Transverse colon (tissue), 4 donors: ENCODE results near the gene PRKCB.

Experiments used
- EP300 ChIP-seq: sonication (generic); formaldehyde crosslinking; IDR thresholded peaks from one replicate; pipeline ENCODE4 v1.6.1; 2017; ENCODE audit warnings: antibody characterized with exemption, low read depth
- POLR2A ChIP-seq: fragments of 450-650 bp; IDR thresholded peaks from one replicate; pipeline ENCODE4 v1.6.1; 2016; ENCODE audit warnings: antibody characterized with exemption, mild to moderate bottlenecking, moderate library complexity
- POLR2AphosphoS5 ChIP-seq, 3 donors: sonication (generic); formaldehyde crosslinking; IDR thresholded peaks; one replicate each; pipeline ENCODE4 v1.6.1; 2016; ENCODE audit warnings: antibody characterized with exemption in 3 of 3
- TF ChIP-seq, protein P1 (sequence below), 5 experiments: fragments of 200-600 bp in 3 of 5; fragments of 450-650 bp in 2 of 5; sonication (generic) in 3 of 5; IDR thresholded peaks; 1 replicate in 2 of 5; 2 replicates in 3 of 5; pipeline ENCODE4 v1.5.1; 2016 to 2017; ENCODE audit warnings: antibody characterized with exemption in 5 of 5, inconsistent platforms in 3 of 5, mild to moderate bottlenecking in 2 of 5, moderate library complexity in 1 of 5

DNA sequence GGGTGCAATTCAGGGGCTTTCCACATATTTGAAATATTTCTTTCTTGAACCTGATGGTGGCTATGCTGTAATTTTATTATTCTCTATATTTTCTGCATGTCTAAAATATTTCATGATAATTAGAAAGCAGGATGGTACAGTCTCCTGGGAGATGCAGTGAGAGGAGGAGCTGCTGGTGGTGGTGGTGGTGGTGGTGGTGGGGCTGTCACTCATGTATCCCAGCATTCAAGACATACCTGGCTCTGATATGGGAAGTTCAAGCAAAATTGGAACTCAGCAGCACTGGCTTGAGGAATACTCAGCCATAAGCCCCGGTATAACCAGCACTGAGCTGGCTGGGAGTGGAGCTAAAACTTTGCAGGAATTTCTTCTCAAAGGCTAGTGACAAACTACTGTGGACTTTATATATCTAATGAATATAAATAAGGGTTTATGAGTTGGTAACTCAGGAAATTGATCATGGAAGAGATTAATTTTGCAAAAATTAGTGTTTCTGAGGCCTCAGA, 200.3 kb downstream of the PRKCB start:
- TF ChIP-seq, protein P1, sequence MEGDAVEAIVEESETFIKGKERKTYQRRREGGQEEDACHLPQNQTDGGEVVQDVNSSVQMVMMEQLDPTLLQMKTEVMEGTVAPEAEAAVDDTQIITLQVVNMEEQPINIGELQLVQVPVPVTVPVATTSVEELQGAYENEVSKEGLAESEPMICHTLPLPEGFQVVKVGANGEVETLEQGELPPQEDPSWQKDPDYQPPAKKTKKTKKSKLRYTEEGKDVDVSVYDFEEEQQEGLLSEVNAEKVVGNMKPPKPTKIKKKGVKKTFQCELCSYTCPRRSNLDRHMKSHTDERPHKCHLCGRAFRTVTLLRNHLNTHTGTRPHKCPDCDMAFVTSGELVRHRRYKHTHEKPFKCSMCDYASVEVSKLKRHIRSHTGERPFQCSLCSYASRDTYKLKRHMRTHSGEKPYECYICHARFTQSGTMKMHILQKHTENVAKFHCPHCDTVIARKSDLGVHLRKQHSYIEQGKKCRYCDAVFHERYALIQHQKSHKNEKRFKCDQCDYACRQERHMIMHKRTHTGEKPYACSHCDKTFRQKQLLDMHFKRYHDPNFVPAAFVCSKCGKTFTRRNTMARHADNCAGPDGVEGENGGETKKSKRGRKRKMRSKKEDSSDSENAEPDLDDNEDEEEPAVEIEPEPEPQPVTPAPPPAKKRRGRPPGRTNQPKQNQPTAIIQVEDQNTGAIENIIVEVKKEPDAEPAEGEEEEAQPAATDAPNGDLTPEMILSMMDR (IDR thresholded peaks at IDR 0.05) = no peak
- TF ChIP-seq POLR2A = no peak
- TF ChIP-seq POLR2AphosphoS5 (IDR thresholded peaks at IDR 0.05) = no peak
- no peak for TF ChIP-seq EP300
